ENCODE results near the gene NTM.

DNA sequence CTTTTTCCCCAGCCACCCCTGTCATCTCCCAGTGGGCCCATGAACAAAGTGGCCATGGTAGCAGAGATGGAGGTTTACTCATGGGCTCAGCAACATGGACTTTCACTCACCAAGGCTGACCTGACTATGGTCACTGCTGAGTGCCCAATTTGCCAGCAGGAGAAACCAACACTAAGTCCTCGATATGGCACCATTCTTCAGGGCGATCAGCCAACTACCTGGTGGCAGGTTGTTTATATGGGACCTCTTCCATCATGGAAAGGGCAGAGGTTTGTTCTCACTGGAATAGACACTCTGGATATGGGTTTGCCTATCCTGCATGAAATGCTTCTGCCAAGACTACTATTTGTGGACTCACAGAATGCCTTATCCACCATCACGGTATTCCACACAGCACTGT is 1009.1 kb downstream of the NTM start:
- TF ChIP-seq, protein P1, sequence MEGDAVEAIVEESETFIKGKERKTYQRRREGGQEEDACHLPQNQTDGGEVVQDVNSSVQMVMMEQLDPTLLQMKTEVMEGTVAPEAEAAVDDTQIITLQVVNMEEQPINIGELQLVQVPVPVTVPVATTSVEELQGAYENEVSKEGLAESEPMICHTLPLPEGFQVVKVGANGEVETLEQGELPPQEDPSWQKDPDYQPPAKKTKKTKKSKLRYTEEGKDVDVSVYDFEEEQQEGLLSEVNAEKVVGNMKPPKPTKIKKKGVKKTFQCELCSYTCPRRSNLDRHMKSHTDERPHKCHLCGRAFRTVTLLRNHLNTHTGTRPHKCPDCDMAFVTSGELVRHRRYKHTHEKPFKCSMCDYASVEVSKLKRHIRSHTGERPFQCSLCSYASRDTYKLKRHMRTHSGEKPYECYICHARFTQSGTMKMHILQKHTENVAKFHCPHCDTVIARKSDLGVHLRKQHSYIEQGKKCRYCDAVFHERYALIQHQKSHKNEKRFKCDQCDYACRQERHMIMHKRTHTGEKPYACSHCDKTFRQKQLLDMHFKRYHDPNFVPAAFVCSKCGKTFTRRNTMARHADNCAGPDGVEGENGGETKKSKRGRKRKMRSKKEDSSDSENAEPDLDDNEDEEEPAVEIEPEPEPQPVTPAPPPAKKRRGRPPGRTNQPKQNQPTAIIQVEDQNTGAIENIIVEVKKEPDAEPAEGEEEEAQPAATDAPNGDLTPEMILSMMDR (conservative IDR thresholded peaks at IDR 0.05; ENCODE audit: low read depth, low read length): no peak
- no peak for TF ChIP-seq EZH2 (IDR thresholded peaks at IDR 0.05; ENCODE audit: borderline replicate concordance, low read depth, low read length, poor library complexity, severe bottlenecking)
